ENCODE measurements around the gene PRSS38. TPM values are rescaled to one million over a fixed set of nuclear protein-coding genes. Genes with fewer than 3 reads are reported as not detected.
A peak's percentile ranks its signal among the peaks of the same experiment; 100 is the strongest.

The PRSS38 gene
- total and polyA plus RNA-seq, 10 of the 15 experiments (the other 5 are each of a cell fraction or from before 2014, with no cell fraction given) = not detected

DNA sequence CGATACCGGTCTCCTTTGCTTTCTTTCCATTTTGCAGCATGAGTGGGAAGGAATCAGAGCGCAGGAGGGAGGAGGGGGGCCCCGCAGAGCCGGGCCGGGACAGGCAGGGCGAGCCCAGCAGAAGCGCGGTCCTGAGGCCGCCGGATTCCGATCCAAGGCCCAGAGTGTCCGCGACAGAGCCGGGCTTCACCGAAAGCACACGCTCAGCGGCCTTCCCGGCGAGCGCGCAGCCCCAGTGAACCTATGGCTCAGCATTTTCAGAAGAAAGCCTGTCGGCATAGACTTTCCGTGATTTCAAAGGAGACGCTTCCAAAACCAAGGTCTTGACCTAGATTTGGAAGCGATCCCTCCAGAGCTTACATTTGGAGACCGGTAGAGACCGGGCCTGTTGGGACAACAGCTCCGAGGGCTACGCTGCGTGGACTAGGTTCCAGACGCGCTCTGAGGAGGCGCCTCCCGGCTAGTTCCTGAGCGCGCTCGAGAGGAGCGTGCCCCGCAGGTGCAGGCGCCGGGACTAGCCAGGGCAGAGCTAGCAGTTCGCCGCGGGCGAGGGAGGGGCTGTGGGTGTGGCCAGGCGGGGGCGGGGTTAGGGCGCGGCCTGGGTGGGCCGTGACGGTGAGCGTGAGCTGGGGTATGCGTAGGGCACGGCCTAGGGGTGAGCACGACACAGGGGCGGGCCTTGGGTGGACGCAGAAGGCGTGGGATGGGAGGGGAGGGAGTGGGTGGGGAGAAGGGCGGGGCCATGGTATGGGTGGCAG lies 27.8 kb upstream of the PRSS38 start:
- DNase-seq (ENCODE audit: low read depth, low spot score) = peak; percentile 88
- H3K4me1 ChIP-seq (ENCODE audit: control insufficient read depth, insufficient read depth, low read length) = peaks cover 10% of the 10 kb centered on the region
- ChIA-PET SMC1A (ENCODE audit: uncharacterized antibody, unreplicated experiment) (no interaction called here), CTCF (interaction anchor here (0.5 kb wide), 1 partner anchor 53 kb away, joined by 4 read pairs; no protein-coding TSS in a partner anchor), POLR2A (interaction anchor here (0.6 to 1.0 kb wide), 2 partner anchors 23 to 388 kb away, joined by 4 read pairs; no protein-coding TSS in a partner anchor), RAD21 (ENCODE audit: unreplicated experiment) (no interaction called here)
- in situ Hi-C loops (cut with MboI) (no loop called here), intact Hi-C loops (cut with micrococcal nuclease; ENCODE audit: unreplicated experiment) (loop anchor here (5.0 to 10.0 kb wide), 2 partner anchors 53 to 620 kb away; partner anchors contain the start of genes JMJD4, SNAP47 and TRIM11)
- BruUV-seq (replicated peaks) = no TSS peak
- peak; percentile 47 for FAIRE-seq
- H3K27me3 ChIP-seq (replicated peaks in 1 of 2; ENCODE audit: control insufficient read depth in 2 of 2, insufficient read depth in 2 of 2, low read length in 1 of 2) = no peaks in the 10 kb centered on the region
- under 1% methylated on average over 47 of the region's 60 CpGs for WGBS (ENCODE audit: insufficient coverage, insufficient replicate concordance, low lambda C conversion rate, missing lambda C conversion rate)
- no peak overlapping the region for H3K27ac ChIP-seq (ENCODE audit: control insufficient read depth, insufficient read depth)
- peak overlapping the region; percentile 77 for H3K4me3 ChIP-seq
- ATAC-seq = peak; percentile 94
- peak overlapping the region; percentile 55 for H3K9ac ChIP-seq (ENCODE audit: control insufficient read depth, insufficient read depth, low read length)
- H3K9me3 ChIP-seq (replicated peaks; ENCODE audit: control insufficient read depth, insufficient read depth, low read length) = no peaks in the 10 kb centered on the region
- H3K4me2 ChIP-seq (ENCODE audit: control insufficient read depth, insufficient read depth) = peak overlapping the region; percentile 100
- H4K20me1 ChIP-seq (ENCODE audit: control insufficient read depth, insufficient read depth) = no peaks in the 10 kb centered on the region
- H2AFZ ChIP-seq (ENCODE audit: control insufficient read depth, low read depth, low read length) = peak overlapping the region; percentile 98
- H3K79me2 ChIP-seq (ENCODE audit: control insufficient read depth, insufficient read depth, low read length) = no peaks in the 10 kb centered on the region
- H3K36me3 ChIP-seq (ENCODE audit: control insufficient read depth in 2 of 2, insufficient read depth in 2 of 2, low read length in 1 of 2) = no peaks in the 10 kb centered on the region
- TF ChIP-seq LARP7 (IDR thresholded peaks at IDR 0.05) (0 out of 2 replicates have a peak, but pooled peaks have one; percentile 18), NBN (IDR thresholded peaks at IDR 0.05) (0 out of 2 replicates have a peak, but pooled peaks have one; percentile 12), TCF12 (IDR thresholded peaks at IDR 0.05; ENCODE audit: low read depth, low read length) (0 out of 2 replicates have a peak, but pooled peaks have one; percentile 48), KLF5 (IDR thresholded peaks at IDR 0.05; ENCODE audit: partially characterized antibody) (no peak), BHLHE40 (IDR thresholded peaks at IDR 0.05; ENCODE audit: borderline replicate concordance in 1 of 2, low read depth in 2 of 2, low read length in 1 of 2) (peak; percentile 76 to 85), ZSCAN29 (IDR thresholded peaks at IDR 0.05) (no peak), IKZF2 (IDR thresholded peaks at IDR 0.05) (peak in 1 of 2 experiments; percentile 21; a peak in 1 of 4 replicates), ZBED1 (IDR thresholded peaks at IDR 0.05; ENCODE audit: borderline replicate concordance) (no peak)
- TF ChIP-seq, protein P1, sequence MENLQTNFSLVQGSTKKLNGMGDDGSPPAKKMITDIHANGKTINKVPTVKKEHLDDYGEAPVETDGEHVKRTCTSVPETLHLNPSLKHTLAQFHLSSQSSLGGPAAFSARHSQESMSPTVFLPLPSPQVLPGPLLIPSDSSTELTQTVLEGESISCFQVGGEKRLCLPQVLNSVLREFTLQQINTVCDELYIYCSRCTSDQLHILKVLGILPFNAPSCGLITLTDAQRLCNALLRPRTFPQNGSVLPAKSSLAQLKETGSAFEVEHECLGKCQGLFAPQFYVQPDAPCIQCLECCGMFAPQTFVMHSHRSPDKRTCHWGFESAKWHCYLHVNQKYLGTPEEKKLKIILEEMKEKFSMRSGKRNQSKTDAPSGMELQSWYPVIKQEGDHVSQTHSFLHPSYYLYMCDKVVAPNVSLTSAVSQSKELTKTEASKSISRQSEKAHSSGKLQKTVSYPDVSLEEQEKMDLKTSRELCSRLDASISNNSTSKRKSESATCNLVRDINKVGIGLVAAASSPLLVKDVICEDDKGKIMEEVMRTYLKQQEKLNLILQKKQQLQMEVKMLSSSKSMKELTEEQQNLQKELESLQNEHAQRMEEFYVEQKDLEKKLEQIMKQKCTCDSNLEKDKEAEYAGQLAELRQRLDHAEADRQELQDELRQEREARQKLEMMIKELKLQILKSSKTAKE (IDR thresholded peaks at IDR 0.05; ENCODE audit: low read depth, poor library complexity, severe bottlenecking) = no peak
- TF ChIP-seq, protein P2, sequence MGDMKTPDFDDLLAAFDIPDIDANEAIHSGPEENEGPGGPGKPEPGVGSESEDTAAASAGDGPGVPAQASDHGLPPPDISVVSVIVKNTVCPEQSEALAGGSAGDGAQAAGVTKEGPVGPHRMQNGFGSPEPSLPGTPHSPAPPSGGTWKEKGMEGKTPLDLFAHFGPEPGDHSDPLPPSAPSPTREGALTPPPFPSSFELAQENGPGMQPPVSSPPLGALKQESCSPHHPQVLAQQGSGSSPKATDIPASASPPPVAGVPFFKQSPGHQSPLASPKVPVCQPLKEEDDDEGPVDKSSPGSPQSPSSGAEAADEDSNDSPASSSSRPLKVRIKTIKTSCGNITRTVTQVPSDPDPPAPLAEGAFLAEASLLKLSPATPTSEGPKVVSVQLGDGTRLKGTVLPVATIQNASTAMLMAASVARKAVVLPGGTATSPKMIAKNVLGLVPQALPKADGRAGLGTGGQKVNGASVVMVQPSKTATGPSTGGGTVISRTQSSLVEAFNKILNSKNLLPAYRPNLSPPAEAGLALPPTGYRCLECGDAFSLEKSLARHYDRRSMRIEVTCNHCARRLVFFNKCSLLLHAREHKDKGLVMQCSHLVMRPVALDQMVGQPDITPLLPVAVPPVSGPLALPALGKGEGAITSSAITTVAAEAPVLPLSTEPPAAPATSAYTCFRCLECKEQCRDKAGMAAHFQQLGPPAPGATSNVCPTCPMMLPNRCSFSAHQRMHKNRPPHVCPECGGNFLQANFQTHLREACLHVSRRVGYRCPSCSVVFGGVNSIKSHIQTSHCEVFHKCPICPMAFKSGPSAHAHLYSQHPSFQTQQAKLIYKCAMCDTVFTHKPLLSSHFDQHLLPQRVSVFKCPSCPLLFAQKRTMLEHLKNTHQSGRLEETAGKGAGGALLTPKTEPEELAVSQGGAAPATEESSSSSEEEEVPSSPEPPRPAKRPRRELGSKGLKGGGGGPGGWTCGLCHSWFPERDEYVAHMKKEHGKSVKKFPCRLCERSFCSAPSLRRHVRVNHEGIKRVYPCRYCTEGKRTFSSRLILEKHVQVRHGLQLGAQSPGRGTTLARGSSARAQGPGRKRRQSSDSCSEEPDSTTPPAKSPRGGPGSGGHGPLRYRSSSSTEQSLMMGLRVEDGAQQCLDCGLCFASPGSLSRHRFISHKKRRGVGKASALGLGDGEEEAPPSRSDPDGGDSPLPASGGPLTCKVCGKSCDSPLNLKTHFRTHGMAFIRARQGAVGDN (IDR thresholded peaks at IDR 0.05) = peak; percentile 55; the same call in 1 of the 2 replicates
- TF ChIP-seq, protein P3, sequence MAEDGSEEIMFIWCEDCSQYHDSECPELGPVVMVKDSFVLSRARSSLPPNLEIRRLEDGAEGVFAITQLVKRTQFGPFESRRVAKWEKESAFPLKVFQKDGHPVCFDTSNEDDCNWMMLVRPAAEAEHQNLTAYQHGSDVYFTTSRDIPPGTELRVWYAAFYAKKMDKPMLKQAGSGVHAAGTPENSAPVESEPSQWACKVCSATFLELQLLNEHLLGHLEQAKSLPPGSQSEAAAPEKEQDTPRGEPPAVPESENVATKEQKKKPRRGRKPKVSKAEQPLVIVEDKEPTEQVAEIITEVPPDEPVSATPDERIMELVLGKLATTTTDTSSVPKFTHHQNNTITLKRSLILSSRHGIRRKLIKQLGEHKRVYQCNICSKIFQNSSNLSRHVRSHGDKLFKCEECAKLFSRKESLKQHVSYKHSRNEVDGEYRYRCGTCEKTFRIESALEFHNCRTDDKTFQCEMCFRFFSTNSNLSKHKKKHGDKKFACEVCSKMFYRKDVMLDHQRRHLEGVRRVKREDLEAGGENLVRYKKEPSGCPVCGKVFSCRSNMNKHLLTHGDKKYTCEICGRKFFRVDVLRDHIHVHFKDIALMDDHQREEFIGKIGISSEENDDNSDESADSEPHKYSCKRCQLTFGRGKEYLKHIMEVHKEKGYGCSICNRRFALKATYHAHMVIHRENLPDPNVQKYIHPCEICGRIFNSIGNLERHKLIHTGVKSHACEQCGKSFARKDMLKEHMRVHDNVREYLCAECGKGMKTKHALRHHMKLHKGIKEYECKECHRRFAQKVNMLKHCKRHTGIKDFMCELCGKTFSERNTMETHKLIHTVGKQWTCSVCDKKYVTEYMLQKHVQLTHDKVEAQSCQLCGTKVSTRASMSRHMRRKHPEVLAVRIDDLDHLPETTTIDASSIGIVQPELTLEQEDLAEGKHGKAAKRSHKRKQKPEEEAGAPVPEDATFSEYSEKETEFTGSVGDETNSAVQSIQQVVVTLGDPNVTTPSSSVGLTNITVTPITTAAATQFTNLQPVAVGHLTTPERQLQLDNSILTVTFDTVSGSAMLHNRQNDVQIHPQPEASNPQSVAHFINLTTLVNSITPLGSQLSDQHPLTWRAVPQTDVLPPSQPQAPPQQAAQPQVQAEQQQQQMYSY (CRISPR knock-in tag; IDR thresholded peaks at IDR 0.05) = no peak

All from GM12878 (cell line).